ENCODE data around the gene PRKX.
"Not testable (repeated sequence)": the region's sequence is repeated elsewhere in the genome, so short reads cannot be mapped to it uniquely, and the experiment has no call there.

The PRKX gene

DNA sequence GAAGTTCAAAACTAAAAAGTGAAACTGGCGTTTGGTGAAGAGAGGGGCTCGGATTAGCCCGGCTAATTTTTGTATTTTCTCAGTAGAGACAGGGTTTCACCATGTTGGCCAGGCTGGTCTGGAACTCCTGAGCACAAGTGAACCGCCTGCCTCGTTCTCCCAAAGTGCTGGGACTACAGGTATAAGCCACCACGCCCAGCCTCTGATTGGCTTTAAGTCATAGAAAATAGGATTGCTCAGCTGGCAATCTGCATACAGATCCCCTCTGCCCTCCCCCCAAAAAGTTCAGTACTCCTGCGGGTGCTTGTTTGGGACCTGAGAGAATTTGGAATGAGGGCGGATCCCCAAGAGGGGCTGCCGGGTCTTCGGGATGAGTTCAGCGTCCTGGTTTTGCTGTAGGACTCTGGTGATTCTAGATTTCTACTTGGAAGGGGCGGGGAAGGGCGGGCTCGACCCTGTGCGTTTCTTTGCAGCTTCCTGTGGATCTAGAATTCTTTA, 537 bp upstream of the PRKX start:
- peak overlapping the region; percentile 70 for H2AFZ ChIP-seq
- TF ChIP-seq, protein P1, sequence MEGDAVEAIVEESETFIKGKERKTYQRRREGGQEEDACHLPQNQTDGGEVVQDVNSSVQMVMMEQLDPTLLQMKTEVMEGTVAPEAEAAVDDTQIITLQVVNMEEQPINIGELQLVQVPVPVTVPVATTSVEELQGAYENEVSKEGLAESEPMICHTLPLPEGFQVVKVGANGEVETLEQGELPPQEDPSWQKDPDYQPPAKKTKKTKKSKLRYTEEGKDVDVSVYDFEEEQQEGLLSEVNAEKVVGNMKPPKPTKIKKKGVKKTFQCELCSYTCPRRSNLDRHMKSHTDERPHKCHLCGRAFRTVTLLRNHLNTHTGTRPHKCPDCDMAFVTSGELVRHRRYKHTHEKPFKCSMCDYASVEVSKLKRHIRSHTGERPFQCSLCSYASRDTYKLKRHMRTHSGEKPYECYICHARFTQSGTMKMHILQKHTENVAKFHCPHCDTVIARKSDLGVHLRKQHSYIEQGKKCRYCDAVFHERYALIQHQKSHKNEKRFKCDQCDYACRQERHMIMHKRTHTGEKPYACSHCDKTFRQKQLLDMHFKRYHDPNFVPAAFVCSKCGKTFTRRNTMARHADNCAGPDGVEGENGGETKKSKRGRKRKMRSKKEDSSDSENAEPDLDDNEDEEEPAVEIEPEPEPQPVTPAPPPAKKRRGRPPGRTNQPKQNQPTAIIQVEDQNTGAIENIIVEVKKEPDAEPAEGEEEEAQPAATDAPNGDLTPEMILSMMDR (IDR thresholded peaks at IDR 0.05) = no peak
- no peaks in the 10 kb centered on the region for H3K27me3 ChIP-seq (ENCODE audit: control insufficient read depth, insufficient read depth, low read length)

GRCh38 chrX:3712870-3713224, 602 bp downstream of the PRKX start:
- H3K36me3 ChIP-seq (ENCODE audit: control insufficient read depth, insufficient read depth, low read length) = no peaks in the 10 kb centered on the region
- H3K79me2 ChIP-seq = no peaks in the 10 kb centered on the region
- H2AFZ ChIP-seq = peak overlapping the region; percentile 77
- peak overlapping the region; percentile 27 for H3K4me3 ChIP-seq (ENCODE audit: low read depth, low read length)
- H3K9ac ChIP-seq = no peak overlapping the region
- no peak overlapping the region for H3K27ac ChIP-seq
- no peaks in the 10 kb centered on the region for H3K27me3 ChIP-seq (ENCODE audit: control insufficient read depth, insufficient read depth, low read length)
- TF ChIP-seq, protein P1 (IDR thresholded peaks at IDR 0.05) = no peak
- H3K9me3 ChIP-seq (ENCODE audit: control insufficient read depth, low read length) = no peaks in the 10 kb centered on the region
- H3K4me2 ChIP-seq (ENCODE audit: low read length) = peak overlapping the region; percentile 68
- no peaks in the 10 kb centered on the region for H3K4me1 ChIP-seq

More for the DNA sequence above, 537 bp upstream of the PRKX start:
- peak overlapping the region; percentile 57 for H3K4me2 ChIP-seq (ENCODE audit: low read length)
- H3K4me3 ChIP-seq (ENCODE audit: low read depth, low read length) = peak overlapping the region; percentile 39
- H3K9ac ChIP-seq = no peak overlapping the region
- no peaks in the 10 kb centered on the region for H3K36me3 ChIP-seq (ENCODE audit: control insufficient read depth, insufficient read depth, low read length)
- no peaks in the 10 kb centered on the region for H3K4me1 ChIP-seq
- no peaks in the 10 kb centered on the region for H3K79me2 ChIP-seq
- H3K27ac ChIP-seq = no peak overlapping the region
- no peaks in the 10 kb centered on the region for H3K9me3 ChIP-seq (ENCODE audit: control insufficient read depth, low read length)

DNA sequence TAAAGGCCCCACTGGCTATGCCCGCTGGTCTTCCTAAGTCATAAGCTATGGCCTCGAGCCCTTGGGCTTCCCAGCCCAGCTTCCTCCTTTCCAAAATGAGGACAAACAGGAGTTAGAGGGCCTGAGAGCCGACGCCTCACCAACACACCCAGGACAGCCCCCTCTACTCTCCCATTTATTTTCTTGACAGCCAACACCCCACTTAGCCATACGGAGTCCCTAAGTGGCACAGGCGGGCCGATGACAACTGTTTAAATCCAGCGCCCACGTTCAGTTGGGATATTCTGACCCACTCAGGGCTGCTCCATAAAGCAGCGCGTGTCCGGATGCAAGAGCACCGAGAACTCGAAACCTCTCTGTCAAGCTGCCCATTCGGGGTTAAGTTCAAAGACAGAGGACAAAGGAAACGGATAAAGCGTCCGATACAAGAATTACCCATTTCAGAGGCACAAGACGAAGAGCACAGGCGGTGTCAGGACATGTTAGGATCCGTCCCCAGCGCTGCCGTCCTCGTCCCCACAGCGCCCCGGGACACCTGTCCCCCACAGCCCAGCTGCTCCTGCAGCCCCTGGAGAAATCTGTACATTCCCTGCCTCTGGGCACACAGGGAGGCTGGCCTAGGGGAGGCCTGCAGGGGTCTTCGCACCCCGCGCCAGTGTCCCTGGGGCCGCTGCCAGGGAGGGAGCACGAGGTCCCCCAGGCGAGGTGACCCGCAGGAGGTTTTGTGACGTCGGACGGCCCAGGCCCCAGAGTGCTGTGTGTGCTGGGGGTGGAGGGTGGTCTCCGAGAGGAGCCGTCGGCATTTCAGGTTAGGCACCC, 1.2 kb downstream of the PRKX start:
- Histone ChIP-seq H3K4me2 (ENCODE audit: low read length) (peak overlapping the region; percentile 68), H3K4me3 (ENCODE audit: low read depth, low read length) (peak overlapping the region; percentile 27), H3K27ac (peak overlapping the region; percentile 19), H3K4me1 (no peaks in the 10 kb centered on the region), H2AFZ (peak overlapping the region; percentile 77), H3K27me3 (ENCODE audit: control insufficient read depth, insufficient read depth, low read length) (no peaks in the 10 kb centered on the region), H3K36me3 (ENCODE audit: control insufficient read depth, insufficient read depth, low read length) (no peaks in the 10 kb centered on the region), H3K9ac (no peak overlapping the region), H3K9me3 (ENCODE audit: control insufficient read depth, low read length) (no peaks in the 10 kb centered on the region), H3K79me2 (no peaks in the 10 kb centered on the region)
- TF ChIP-seq, protein P1 (IDR thresholded peaks at IDR 0.05) = no peak

DNA sequence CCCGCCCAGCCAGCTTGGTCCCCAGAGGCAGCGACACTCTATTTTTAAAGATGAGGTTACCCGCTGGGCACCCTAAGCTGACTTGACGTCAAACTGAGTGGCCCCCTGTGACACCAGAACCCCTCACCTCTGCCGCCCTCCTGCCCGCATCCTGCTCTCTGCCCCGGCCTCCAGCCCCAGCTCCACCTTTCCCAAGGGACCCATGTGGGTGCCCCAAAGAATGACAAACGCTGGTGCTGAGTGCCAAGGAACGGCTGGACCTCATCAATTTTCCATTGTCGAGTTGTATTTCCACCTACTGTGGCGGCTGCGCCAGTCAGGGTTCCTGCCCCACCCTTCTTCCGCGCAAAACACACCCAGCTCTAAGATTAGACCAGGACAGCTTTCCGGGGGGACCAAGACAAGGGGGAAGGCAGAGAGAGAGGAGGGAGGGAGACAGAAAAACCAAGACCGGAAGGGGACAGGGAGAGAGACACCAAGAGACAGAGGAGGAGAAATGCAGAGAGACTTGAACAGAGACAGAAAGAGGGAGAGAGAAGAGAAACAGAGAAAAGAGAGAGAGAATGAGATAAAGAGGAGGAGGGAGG, 2.0 kb downstream of the PRKX start:
- no peak overlapping the region for H3K9ac ChIP-seq
- H3K4me3 ChIP-seq (ENCODE audit: low read depth, low read length) = peak overlapping the region; percentile 5
- no peak overlapping the region for H2AFZ ChIP-seq
- no peaks in the 10 kb centered on the region for H3K9me3 ChIP-seq (ENCODE audit: control insufficient read depth, low read length)
- TF ChIP-seq, protein P1 (IDR thresholded peaks at IDR 0.05) = no peak
- H3K36me3 ChIP-seq (ENCODE audit: control insufficient read depth, insufficient read depth, low read length) = no peaks in the 10 kb centered on the region
- H3K79me2 ChIP-seq = no peaks in the 10 kb centered on the region
- no peaks in the 10 kb centered on the region for H3K27me3 ChIP-seq (ENCODE audit: control insufficient read depth, insufficient read depth, low read length)
- H3K4me2 ChIP-seq (ENCODE audit: low read length) = peak overlapping the region; percentile 68
- H3K4me1 ChIP-seq = no peaks in the 10 kb centered on the region
- H3K27ac ChIP-seq = no peak overlapping the region

- not testable (repeated sequence) for H3K4me3 ChIP-seq (ENCODE audit: low read depth, low read length); H3K27me3 ChIP-seq (ENCODE audit: control insufficient read depth, insufficient read depth, low read length)
Measured at GRCh38 chrX:3707673-3708274, 5.7 kb downstream of the PRKX start.

More at GRCh38 chrX:3707673-3708274, 5.7 kb downstream of the PRKX start:
- not testable (repeated sequence) for H3K79me2 ChIP-seq; H3K9me3 ChIP-seq (ENCODE audit: control insufficient read depth, low read length); H3K27ac ChIP-seq; H3K4me2 ChIP-seq (ENCODE audit: low read length); H3K36me3 ChIP-seq (ENCODE audit: control insufficient read depth, insufficient read depth, low read length); H2AFZ ChIP-seq; H3K9ac ChIP-seq; H3K4me1 ChIP-seq
